Skeletal muscle satellite cell (primary cell): ENCODE data around the gene MYO1B.

Experiments used
- H3K27me3 ChIP-seq: 2 replicates; pipeline ENCODE4 v1.7.0; 2013; ENCODE audit warnings: low read length; ENCODE audit not compliant: control insufficient read depth, insufficient read depth
- H3K36me3 ChIP-seq: 2 replicates; pipeline ENCODE4 v1.7.0; 2013; ENCODE audit warnings: mild to moderate bottlenecking, control low read depth, low read length; ENCODE audit not compliant: insufficient read depth
- H3K4me1 ChIP-seq: 2 replicates; pipeline ENCODE4 v1.7.0; 2013; ENCODE audit warnings: low read length; ENCODE audit not compliant: control insufficient read depth, insufficient read depth
- H3K4me2 ChIP-seq: 2 replicates; pipeline ENCODE4 v1.7.0; 2013; ENCODE audit warnings: mild to moderate bottlenecking, low read length
- H3K4me3 ChIP-seq: 2 replicates; pipeline ENCODE4 v1.7.0; 2013; ENCODE audit warnings: low read length
- H3K9ac ChIP-seq: 2 replicates; pipeline ENCODE4 v1.7.0; 2013; ENCODE audit warnings: mild to moderate bottlenecking, low read depth, low read length, moderate library complexity
- H3K9me3 ChIP-seq: replicated peaks from 2 replicates; pipeline ENCODE4 v1.7.0; 2013; ENCODE audit warnings: mild to moderate bottlenecking, control low read depth, low read length

The MYO1B gene

GRCh38 chr2:191352536-191352935 lies 107.3 kb downstream of the MYO1B start:
- H3K27me3 ChIP-seq, result no peaks in the 10 kb centered on the region
- no peak overlapping the region for H3K4me3 ChIP-seq
- H3K4me1 ChIP-seq, result peaks cover 31% of the 10 kb centered on the region
- H3K9ac ChIP-seq, result no peak overlapping the region
- H3K4me2 ChIP-seq, result peak overlapping the region; percentile 44
- H3K9me3 ChIP-seq, result no peaks in the 10 kb centered on the region
- peaks cover 28% of the 10 kb centered on the region for H3K36me3 ChIP-seq

DNA sequence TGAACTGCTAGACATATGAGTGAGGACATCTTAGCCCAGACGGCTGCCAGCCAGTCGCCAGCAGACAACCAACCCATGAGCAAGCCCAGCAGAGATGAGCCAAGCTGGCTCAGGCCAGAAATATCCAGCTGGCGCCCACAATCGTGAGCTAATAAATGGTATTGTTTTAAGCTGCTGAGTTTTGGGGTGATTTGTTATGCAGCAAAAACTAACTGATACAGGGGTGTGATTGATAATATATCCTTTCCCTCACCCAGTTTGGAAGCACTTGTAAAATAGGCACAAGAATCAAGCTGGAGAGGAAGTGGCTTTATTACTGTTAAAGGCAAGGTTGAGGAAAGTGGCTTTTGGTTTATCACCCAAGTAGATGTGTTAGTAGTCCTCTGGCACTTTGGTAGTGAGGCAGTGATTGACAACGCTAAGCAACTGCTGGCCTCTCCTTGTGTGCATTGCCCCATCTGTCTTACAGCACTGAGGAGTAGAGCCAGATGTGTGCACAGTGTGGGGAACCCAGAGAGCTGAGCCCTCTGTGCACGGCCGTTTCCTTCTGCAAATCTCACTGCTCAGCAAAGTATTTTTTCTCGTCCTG lies 110.1 kb downstream of the MYO1B start:
- Histone ChIP-seq H3K9me3 (no peaks in the 10 kb centered on the region), H3K36me3 (peaks cover 11% of the 10 kb centered on the region), H3K4me2 (no peak overlapping the region), H3K4me1 (peaks cover 32% of the 10 kb centered on the region), H3K9ac (no peak overlapping the region), H3K27me3 (no peaks in the 10 kb centered on the region), H3K4me3 (no peak overlapping the region)

DNA sequence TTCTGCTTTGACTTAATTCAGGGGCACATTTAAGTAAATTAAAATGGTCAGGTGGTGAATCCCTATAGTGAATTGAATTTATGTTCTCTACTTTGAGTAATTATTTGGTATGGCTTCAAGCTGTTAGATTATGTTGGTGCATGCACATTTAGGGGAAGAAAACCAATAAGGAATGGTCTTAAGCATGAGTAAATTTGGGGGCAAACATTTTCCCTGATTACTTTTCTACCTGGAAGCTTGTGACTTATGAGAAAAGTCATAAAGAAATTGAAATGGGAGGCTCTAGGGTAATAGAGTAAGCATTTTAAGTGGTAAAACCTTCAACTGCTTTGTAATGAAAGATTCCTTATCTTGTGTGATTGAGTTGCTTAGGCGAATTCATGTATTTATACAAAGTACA lies 112.5 kb downstream of the MYO1B start:
- Histone ChIP-seq H3K4me1 (peaks cover 12% of the 10 kb centered on the region), H3K36me3 (peaks cover 15% of the 10 kb centered on the region), H3K4me3 (no peak overlapping the region), H3K27me3 (no peaks in the 10 kb centered on the region), H3K4me2 (no peak overlapping the region), H3K9me3 (no peaks in the 10 kb centered on the region), H3K9ac (no peak overlapping the region)

- H3K27me3 ChIP-seq, result no peaks in the 10 kb centered on the region
- no peak overlapping the region for H3K4me3 ChIP-seq
- H3K4me1 ChIP-seq, result peaks cover 7% of the 10 kb centered on the region
- H3K9ac ChIP-seq, result no peak overlapping the region
- H3K9me3 ChIP-seq, result no peaks in the 10 kb centered on the region
- no peak overlapping the region for H3K4me2 ChIP-seq
- H3K36me3 ChIP-seq, result peaks cover 15% of the 10 kb centered on the region
These were observed 113.3 kb downstream of the MYO1B start for GRCh38 chr2:191358325-191359025.

GRCh38 chr2:191359133-191359532 lies 113.9 kb downstream of the MYO1B start:
- Histone ChIP-seq H3K4me3 (no peak overlapping the region), H3K9me3 (no peaks in the 10 kb centered on the region), H3K27me3 (no peaks in the 10 kb centered on the region), H3K9ac (no peak overlapping the region), H3K4me2 (no peak overlapping the region), H3K36me3 (peaks cover 21% of the 10 kb centered on the region), H3K4me1 (peaks cover 7% of the 10 kb centered on the region)

DNA sequence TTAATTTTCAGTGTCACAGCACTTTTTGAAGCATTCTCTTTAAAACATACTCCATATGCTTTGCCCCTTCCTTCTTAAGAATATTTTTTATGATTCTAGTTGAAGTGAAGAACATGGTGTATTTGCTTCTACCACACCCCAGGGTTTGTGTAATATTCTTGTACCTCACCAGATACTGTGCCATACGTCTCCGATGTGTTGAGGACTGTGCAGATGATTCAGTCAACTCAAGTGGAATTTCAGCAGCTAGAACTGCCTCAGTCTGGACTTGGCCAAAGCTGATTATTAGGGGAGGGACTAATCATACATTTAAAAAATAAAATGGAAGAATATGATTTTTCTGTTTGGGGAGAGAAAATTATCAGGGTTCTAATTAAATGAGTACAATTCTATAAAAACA lies 115.7 kb downstream of the MYO1B start:
- H3K4me1 ChIP-seq, result peaks cover 16% of the 10 kb centered on the region
- H3K9ac ChIP-seq, result no peak overlapping the region
- peaks cover 27% of the 10 kb centered on the region for H3K36me3 ChIP-seq
- H3K4me3 ChIP-seq, result no peak overlapping the region
- H3K27me3 ChIP-seq, result no peaks in the 10 kb centered on the region
- no peaks in the 10 kb centered on the region for H3K9me3 ChIP-seq
- no peak overlapping the region for H3K4me2 ChIP-seq

GRCh38 chr2:191362841-191363240 lies 117.6 kb downstream of the MYO1B start:
- H3K27me3 ChIP-seq, result no peaks in the 10 kb centered on the region
- H3K9me3 ChIP-seq, result no peaks in the 10 kb centered on the region
- peaks cover 30% of the 10 kb centered on the region for H3K36me3 ChIP-seq
- H3K4me1 ChIP-seq, result peaks cover 27% of the 10 kb centered on the region
- no peak overlapping the region for H3K4me3 ChIP-seq
- H3K9ac ChIP-seq, result no peak overlapping the region
- no peak overlapping the region for H3K4me2 ChIP-seq

DNA sequence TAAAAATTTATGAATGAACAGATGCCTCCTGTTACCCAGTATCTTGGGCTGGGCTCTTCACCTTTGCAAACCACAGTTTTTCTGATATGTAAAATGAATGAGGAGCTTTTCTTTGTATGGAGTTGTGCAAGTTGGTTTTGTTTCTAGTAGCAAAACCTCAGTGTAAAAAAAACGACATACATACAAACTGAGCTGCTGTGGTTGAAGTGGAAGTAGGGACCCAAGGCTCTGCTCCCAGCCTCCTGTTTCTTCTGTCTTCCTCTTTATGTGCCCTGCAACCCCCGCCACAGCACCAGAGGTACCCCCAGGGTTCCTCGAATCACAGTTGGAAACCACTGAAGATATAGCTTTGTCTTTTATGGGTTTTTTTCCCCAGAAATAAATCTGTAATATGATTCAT lies 118.1 kb downstream of the MYO1B start:
- no peak overlapping the region for H3K4me3 ChIP-seq
- H3K4me2 ChIP-seq, result no peak overlapping the region
- H3K9me3 ChIP-seq, result no peaks in the 10 kb centered on the region
- H3K36me3 ChIP-seq, result peaks cover 32% of the 10 kb centered on the region
- H3K9ac ChIP-seq, result no peak overlapping the region
- peaks cover 27% of the 10 kb centered on the region for H3K4me1 ChIP-seq
- H3K27me3 ChIP-seq, result no peaks in the 10 kb centered on the region

DNA sequence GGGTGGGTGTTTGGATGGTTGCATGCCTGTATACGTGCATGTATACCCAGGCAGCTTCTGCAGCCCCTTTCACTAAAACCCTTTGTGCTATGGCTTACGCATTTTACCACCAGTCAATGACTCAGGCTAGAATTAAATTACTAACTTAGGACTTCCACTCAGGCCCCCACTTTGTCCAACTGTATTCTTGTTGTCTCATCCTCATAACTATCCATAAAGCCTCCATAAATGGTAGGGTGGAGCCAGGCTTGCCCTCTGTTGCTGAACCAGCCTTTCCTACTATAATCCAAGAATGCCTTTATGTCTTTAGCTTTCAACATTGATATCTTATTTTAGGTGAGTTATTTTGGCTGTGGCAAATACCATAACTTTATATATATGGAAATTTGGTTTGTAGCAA lies 119.9 kb downstream of the MYO1B start:
- Histone ChIP-seq H3K9ac (peak overlapping the region; percentile 23), H3K4me3 (no peak overlapping the region), H3K4me2 (no peak overlapping the region), H3K4me1 (peaks cover 20% of the 10 kb centered on the region), H3K36me3 (peaks cover 40% of the 10 kb centered on the region), H3K27me3 (no peaks in the 10 kb centered on the region), H3K9me3 (no peaks in the 10 kb centered on the region)

DNA sequence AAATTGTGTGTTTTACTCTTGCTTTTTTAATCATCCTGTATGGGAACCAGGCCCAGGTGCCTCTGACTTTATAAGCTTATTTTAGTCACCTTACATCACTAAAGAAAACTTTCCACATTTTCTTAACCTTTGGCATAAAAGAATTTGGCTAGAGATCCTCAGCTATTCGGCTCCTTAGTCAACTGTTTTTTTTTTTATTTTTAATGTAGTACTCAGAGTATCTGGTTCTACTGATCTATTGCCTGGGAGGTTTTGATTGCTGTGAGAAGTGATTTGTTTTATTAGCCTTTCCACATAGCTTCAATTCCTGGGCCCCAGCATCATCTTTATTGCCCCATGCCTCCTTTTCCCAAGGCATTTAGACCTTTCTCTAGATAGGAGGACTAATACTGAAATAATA lies 121.0 kb downstream of the MYO1B start:
- no peaks in the 10 kb centered on the region for H3K27me3 ChIP-seq
- no peak overlapping the region for H3K4me2 ChIP-seq
- peaks cover 41% of the 10 kb centered on the region for H3K36me3 ChIP-seq
- H3K4me1 ChIP-seq, result peaks cover 20% of the 10 kb centered on the region
- peak overlapping the region; percentile 23 for H3K9ac ChIP-seq
- H3K4me3 ChIP-seq, result no peak overlapping the region
- H3K9me3 ChIP-seq, result no peaks in the 10 kb centered on the region

DNA sequence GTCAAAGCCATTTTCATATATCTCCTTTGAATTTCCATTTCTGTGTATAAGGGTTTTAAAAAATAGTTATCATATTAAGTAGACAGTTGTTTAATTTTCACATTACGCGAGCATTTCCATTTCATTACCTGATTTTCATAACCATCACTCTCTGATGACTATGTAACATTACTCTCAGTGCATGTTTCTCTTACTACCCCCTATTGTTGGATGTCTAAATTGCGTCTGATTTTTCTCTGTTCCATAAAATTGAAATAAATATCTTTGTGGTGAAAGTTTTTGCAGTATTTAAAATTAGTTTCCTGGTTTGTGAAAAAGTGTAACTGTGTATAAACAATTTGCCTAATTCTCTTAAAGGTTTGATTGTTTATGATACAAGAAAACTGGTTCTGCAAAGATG lies 123.8 kb downstream of the MYO1B start:
- H3K4me2 ChIP-seq, result no peak overlapping the region
- H3K9me3 ChIP-seq, result no peaks in the 10 kb centered on the region
- peaks cover 43% of the 10 kb centered on the region for H3K36me3 ChIP-seq
- H3K4me3 ChIP-seq, result no peak overlapping the region
- no peaks in the 10 kb centered on the region for H3K27me3 ChIP-seq
- no peak overlapping the region for H3K9ac ChIP-seq
- peaks cover 20% of the 10 kb centered on the region for H3K4me1 ChIP-seq

GRCh38 chr2:191374366-191374765 lies 129.2 kb downstream of the MYO1B start:
- peaks cover 23% of the 10 kb centered on the region for H3K4me1 ChIP-seq
- H3K27me3 ChIP-seq, result no peaks in the 10 kb centered on the region
- no peak overlapping the region for H3K4me3 ChIP-seq
- H3K4me2 ChIP-seq, result no peak overlapping the region
- H3K9me3 ChIP-seq, result no peaks in the 10 kb centered on the region
- peaks cover 18% of the 10 kb centered on the region for H3K36me3 ChIP-seq
- no peak overlapping the region for H3K9ac ChIP-seq
